ENCODE data around the gene SORCS1.

SORCS1 gene

GRCh38 chr10:107152087-107152486 is 12.4 kb downstream of the SORCS1 start:
- no peaks in the 10 kb centered on the region for H3K79me2 ChIP-seq (ENCODE audit: insufficient read depth, low read length)
- no peaks in the 10 kb centered on the region for H3K9me2 ChIP-seq (replicated peaks; ENCODE audit: insufficient read depth, low read length)
- H3K27ac ChIP-seq (ENCODE audit: low read depth, low read length), result no peak overlapping the region
- H3K4me3 ChIP-seq (ENCODE audit: insufficient read depth, low read length, poor library complexity, severe bottlenecking), result no peak overlapping the region
- H3K27me3 ChIP-seq (ENCODE audit: low read length), result no peaks in the 10 kb centered on the region
- TF ChIP-seq CTCF (IDR thresholded peaks at IDR 0.05; ENCODE audit: insufficient read depth, low read length, poor library complexity, severe bottlenecking) (no peak), EZH2phosphoT487 (conservative IDR thresholded peaks at IDR 0.05; ENCODE audit: low read length) (no peak)
- H3K4me2 ChIP-seq (ENCODE audit: low read depth, low read length, poor library complexity, severe bottlenecking), result no peak overlapping the region
- H3K9ac ChIP-seq (ENCODE audit: low read length), result no peak overlapping the region
- H3F3A ChIP-seq (ENCODE audit: insufficient read depth), result no peaks in the 10 kb centered on the region
- H4K20me1 ChIP-seq (ENCODE audit: low read depth, low read length), result no peaks in the 10 kb centered on the region
- H3K36me3 ChIP-seq (ENCODE audit: low read length), result no peaks in the 10 kb centered on the region
- H2AFZ ChIP-seq (ENCODE audit: low read depth, low read length, severe bottlenecking), result no peak overlapping the region
- no peaks in the 10 kb centered on the region for H3K9me3 ChIP-seq (ENCODE audit: insufficient read depth, low read length)

GRCh38 chr10:107148906-107149305 is 15.6 kb downstream of the SORCS1 start:
- no peak overlapping the region for H2AFZ ChIP-seq (ENCODE audit: low read depth, low read length, severe bottlenecking)
- H3K9ac ChIP-seq (ENCODE audit: low read length), result no peak overlapping the region
- no peaks in the 10 kb centered on the region for H3K27me3 ChIP-seq (ENCODE audit: low read length)
- H3K36me3 ChIP-seq (ENCODE audit: low read length), result no peaks in the 10 kb centered on the region
- H3K27ac ChIP-seq (ENCODE audit: low read depth, low read length), result no peak overlapping the region
- no peaks in the 10 kb centered on the region for H3K9me3 ChIP-seq (ENCODE audit: insufficient read depth, low read length)
- no peak overlapping the region for H3K4me3 ChIP-seq (ENCODE audit: insufficient read depth, low read length, poor library complexity, severe bottlenecking)
- no peak for TF ChIP-seq EZH2phosphoT487 (conservative IDR thresholded peaks at IDR 0.05; ENCODE audit: low read length)
- no peak for TF ChIP-seq CTCF (IDR thresholded peaks at IDR 0.05; ENCODE audit: insufficient read depth, low read length, poor library complexity, severe bottlenecking)
- no peak overlapping the region for H3K4me2 ChIP-seq (ENCODE audit: low read depth, low read length, poor library complexity, severe bottlenecking)
- H4K20me1 ChIP-seq (ENCODE audit: low read depth, low read length), result no peaks in the 10 kb centered on the region
- H3K9me2 ChIP-seq (replicated peaks; ENCODE audit: insufficient read depth, low read length), result no peaks in the 10 kb centered on the region
- H3F3A ChIP-seq (ENCODE audit: insufficient read depth), result no peaks in the 10 kb centered on the region
- H3K79me2 ChIP-seq (ENCODE audit: insufficient read depth, low read length), result no peaks in the 10 kb centered on the region

- H3K36me3 ChIP-seq (ENCODE audit: low read length), result no peaks in the 10 kb centered on the region
- no peaks in the 10 kb centered on the region for H3K9me3 ChIP-seq (ENCODE audit: insufficient read depth, low read length)
- H3K27me3 ChIP-seq (ENCODE audit: low read length), result no peaks in the 10 kb centered on the region
- no peaks in the 10 kb centered on the region for H3F3A ChIP-seq (ENCODE audit: insufficient read depth)
- H3K79me2 ChIP-seq (ENCODE audit: insufficient read depth, low read length), result no peaks in the 10 kb centered on the region
- H4K20me1 ChIP-seq (ENCODE audit: low read depth, low read length), result no peaks in the 10 kb centered on the region
- no peak for TF ChIP-seq CTCF (IDR thresholded peaks at IDR 0.05; ENCODE audit: insufficient read depth, low read length, poor library complexity, severe bottlenecking)
- TF ChIP-seq EZH2phosphoT487 (conservative IDR thresholded peaks at IDR 0.05; ENCODE audit: low read length), result no peak
- no peak overlapping the region for H3K4me3 ChIP-seq (ENCODE audit: insufficient read depth, low read length, poor library complexity, severe bottlenecking)
- no peak overlapping the region for H3K4me2 ChIP-seq (ENCODE audit: low read depth, low read length, poor library complexity, severe bottlenecking)
- no peaks in the 10 kb centered on the region for H3K9me2 ChIP-seq (replicated peaks; ENCODE audit: insufficient read depth, low read length)
- no peak overlapping the region for H3K27ac ChIP-seq (ENCODE audit: low read depth, low read length)
- no peak overlapping the region for H3K9ac ChIP-seq (ENCODE audit: low read length)
- no peak overlapping the region for H2AFZ ChIP-seq (ENCODE audit: low read depth, low read length, severe bottlenecking)
These were observed 20.0 kb downstream of the SORCS1 start for GRCh38 chr10:107144490-107144889.
